HepG2 (cell line): ENCODE data around the gene CEACAM16. TPM values are rescaled to one million over a fixed set of nuclear protein-coding genes. Genes with fewer than 3 reads are reported as not detected.

Experiments used
- ATM ChIP-seq: fragments of 450-650 bp; IDR thresholded peaks from 2 replicates; pipeline ENCODE4 v1.7.1; 2017; ENCODE audit warnings: mild to moderate bottlenecking, borderline replicate concordance
- FOXO1 ChIP-seq: sonication (generic); formaldehyde crosslinking; IDR thresholded peaks from 2 replicates; pipeline ENCODE4 v1.4.0; 2020; ENCODE audit warnings: missing genetic modification reagents
- GABPB1 ChIP-seq: IDR thresholded peaks from 2 replicates; pipeline ENCODE4 v1.6.1; 2016; ENCODE audit warnings: mild to moderate bottlenecking, missing genetic modification reagents, moderate library complexity, missing compliant biosample characterization
- HNF4G ChIP-seq, 2 experiments: sonication (generic) in 1 of 2; formaldehyde crosslinking in 1 of 2; IDR thresholded peaks; 2 replicates each; pipeline versions ENCODE4 v1.4.0 to v1.6.1; 2011 to 2020; ENCODE audit warnings: borderline replicate concordance in 2 of 2, low read depth in 2 of 2, mild to moderate bottlenecking in 2 of 2, low read length in 1 of 2, missing genetic modification reagents in 1 of 2, moderate library complexity in 1 of 2
- HNRNPK ChIP-seq: fragments of 200-400 bp; formaldehyde crosslinking; IDR thresholded peaks from 2 replicates; pipeline ENCODE4 v1.6.1; 2018; ENCODE audit warnings: low read length, low read depth, moderate library complexity, mild to moderate bottlenecking; ENCODE audit not compliant: poor library complexity, severe bottlenecking
- IRF1 ChIP-seq: sonication (generic); formaldehyde crosslinking; IDR thresholded peaks from 2 replicates; pipeline ENCODE4 v1.4.0; 2020; ENCODE audit warnings: low read depth, mild to moderate bottlenecking, missing genetic modification reagents
- JUN ChIP-seq: sonication (generic); formaldehyde crosslinking; IDR thresholded peaks from 2 replicates; pipeline ENCODE4 v1.4.0; 2020; ENCODE audit warnings: mild to moderate bottlenecking, missing genetic modification reagents
- KDM2A ChIP-seq: sonication (generic); formaldehyde crosslinking; IDR thresholded peaks from 2 replicates; pipeline ENCODE4 v1.4.0; 2020; ENCODE audit warnings: low read depth, missing genetic modification reagents, borderline replicate concordance
- MXI1 ChIP-seq: IDR thresholded peaks from 3 replicates; pipeline ENCODE4 v1.6.1; 2012; ENCODE audit warnings: low read depth, low read length, inconsistent platforms, borderline replicate concordance
- PAX8 ChIP-seq: sonication (generic); formaldehyde crosslinking; IDR thresholded peaks from 2 replicates; pipeline ENCODE4 v1.8.0; 2022; ENCODE audit warnings: mild to moderate bottlenecking, missing genetic modification reagents, borderline replicate concordance
- PCBP1 ChIP-seq: fragments of 200-400 bp; formaldehyde crosslinking; IDR thresholded peaks from 2 replicates; pipeline ENCODE4 v1.6.1; 2017; ENCODE audit warnings: mild to moderate bottlenecking, low read depth, low read length, borderline replicate concordance
- PCBP2 ChIP-seq: fragments of 200-400 bp; formaldehyde crosslinking; optimal IDR thresholded peaks from 2 replicates; pipeline ENCODE3; 2018; ENCODE audit warnings: low read length, low read depth; ENCODE audit not compliant: poor library complexity, severe bottlenecking
- PRPF4 ChIP-seq: fragments of 200-400 bp; formaldehyde crosslinking; IDR thresholded peaks from 2 replicates; pipeline ENCODE4 v1.6.1; 2016; ENCODE audit warnings: low read length, low read depth; ENCODE audit not compliant: poor library complexity, severe bottlenecking
- SPEN ChIP-seq: sonication (generic); formaldehyde crosslinking; IDR thresholded peaks from 2 replicates; pipeline ENCODE4 v1.5.1; 2020; ENCODE audit warnings: low read depth, mild to moderate bottlenecking, missing genetic modification reagents
- TGIF2 ChIP-seq: IDR thresholded peaks from 2 replicates; pipeline ENCODE4 v1.6.1; 2016; ENCODE audit warnings: control low read depth, missing compliant biosample characterization
- THAP11 ChIP-seq: IDR thresholded peaks from 2 replicates; pipeline ENCODE4 v1.6.1; 2016; ENCODE audit warnings: missing biosample characterization, missing genetic modification reagents
- ZNF430 ChIP-seq: sonication (generic); formaldehyde crosslinking; IDR thresholded peaks from 2 replicates; pipeline ENCODE4 v1.9.0; 2021; ENCODE audit warnings: mild to moderate bottlenecking, missing genetic modification reagents
- ZNF703 ChIP-seq: sonication (generic); formaldehyde crosslinking; IDR thresholded peaks from 2 replicates; pipeline ENCODE4 v1.5.1; 2020; ENCODE audit warnings: missing genetic modification reagents, mild to moderate bottlenecking, moderate library complexity, borderline replicate concordance
- polyA plus RNA-seq, 8 experiments: library from polyadenylated mRNA; depleted of rRNA in 3 of 8; stranded (reverse) in 7 of 8; unstranded in 1 of 8; fragments of >200 nt; fragmentation: Illumina TruSeq in 4 of 8; extraction: Trizol in 4 of 8; gene quantifications; 2 replicates each; pipeline versions ENCODE4 v1.2.1 to v1.2.3, GENCODE V29; 2011 to 2016; ENCODE audit warnings: low read depth in 4 of 8, missing spikeins in 1 of 8, mixed read lengths in 1 of 8; ENCODE audit not compliant: insufficient read depth in 1 of 8
- total RNA-seq, 5 experiments: library from RNA; depleted of rRNA; stranded (reverse); fragments of >200 nt; fragmentation: Illumina TruSeq; extraction: Trizol; gene quantifications; 2 replicates each; pipeline ENCODE4 v1.2.3, GENCODE V29; 2016; ENCODE audit warnings: low read depth in 1 of 5
- TF ChIP-seq, protein P1 (sequence below): sonication (generic); formaldehyde crosslinking; IDR thresholded peaks from 2 replicates; pipeline ENCODE4 v1.4.0; 2020; ENCODE audit warnings: missing genetic modification reagents, mild to moderate bottlenecking, borderline replicate concordance
- TF ChIP-seq, protein P2 (sequence below): IDR thresholded peaks from 2 replicates; pipeline ENCODE4 v1.6.1; 2016; ENCODE audit warnings: missing biosample characterization, missing genetic modification reagents, low read depth
- TF ChIP-seq, protein P3 (sequence below): sonication (generic); formaldehyde crosslinking; IDR thresholded peaks from 2 replicates; pipeline ENCODE4 v1.4.0; 2020; ENCODE audit warnings: missing genetic modification reagents, mild to moderate bottlenecking, borderline replicate concordance

The CEACAM16 gene
- total and polyA plus RNA-seq, 2 of the 13 experiments (the other 11 are each of a cell fraction or from before 2014, with no cell fraction given) = not detected

DNA sequence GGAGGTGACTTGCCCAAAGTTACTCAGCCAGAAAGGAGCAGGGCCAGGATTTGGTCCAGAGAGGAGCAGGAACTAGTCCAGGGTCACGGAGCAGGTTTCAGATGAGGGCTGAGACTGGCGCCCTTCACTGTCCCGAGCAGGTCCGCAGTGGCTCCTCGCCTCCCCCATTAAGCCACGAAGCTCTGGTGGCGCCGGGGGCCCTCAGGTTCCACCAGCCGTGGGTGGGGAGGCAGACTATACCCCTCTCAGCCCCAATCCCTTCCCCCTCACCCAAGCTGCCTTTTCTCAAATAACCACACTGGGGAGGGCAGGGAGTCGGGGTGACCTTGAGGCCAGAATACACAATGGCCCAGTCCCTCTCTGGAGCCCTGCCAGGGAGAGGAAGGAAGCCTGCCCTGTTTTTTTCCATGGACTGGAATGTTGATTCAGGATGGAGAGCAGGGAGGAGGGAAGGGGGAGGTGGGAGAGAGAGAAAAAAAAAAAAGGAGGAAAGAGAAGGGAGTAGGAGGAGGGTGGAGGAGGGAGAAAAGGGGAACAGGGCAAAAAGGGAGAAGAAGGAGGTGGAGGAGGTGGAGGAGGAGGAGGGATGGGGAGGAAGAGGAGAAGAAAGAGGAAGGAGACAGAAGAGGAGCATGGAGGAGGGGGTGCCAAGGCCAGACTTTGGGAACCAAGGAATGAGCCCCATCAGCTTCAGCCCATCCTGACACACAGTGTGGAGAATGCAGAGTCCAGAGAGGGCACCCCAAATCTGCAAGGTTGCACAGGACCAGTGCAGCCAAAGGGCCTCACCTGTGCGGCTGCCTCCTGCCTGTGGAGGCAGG is 19.7 kb downstream of the CEACAM16 start (continued):
- peak; percentile 91 for TF ChIP-seq ZNF430 (CRISPR knock-in tag)
- peak; percentile 65; the same call in 1 of the 2 replicates for TF ChIP-seq FOXO1 (CRISPR knock-in tag)
- TF ChIP-seq PCBP2 = peak; percentile 95
- TF ChIP-seq HNF4G (IDR thresholded peaks at IDR 0.05; ENCODE audit: borderline replicate concordance, low read depth, low read length) = 0 out of 2 replicates have a peak, but pooled peaks have one; percentile 19
- no peak for TF ChIP-seq HNF4G (CRISPR knock-in tag; IDR thresholded peaks at IDR 0.05; ENCODE audit: borderline replicate concordance, low read depth)
- peak; percentile 51; the same call in 1 of the 2 replicates for TF ChIP-seq ZNF703
- TF ChIP-seq, protein P1, sequence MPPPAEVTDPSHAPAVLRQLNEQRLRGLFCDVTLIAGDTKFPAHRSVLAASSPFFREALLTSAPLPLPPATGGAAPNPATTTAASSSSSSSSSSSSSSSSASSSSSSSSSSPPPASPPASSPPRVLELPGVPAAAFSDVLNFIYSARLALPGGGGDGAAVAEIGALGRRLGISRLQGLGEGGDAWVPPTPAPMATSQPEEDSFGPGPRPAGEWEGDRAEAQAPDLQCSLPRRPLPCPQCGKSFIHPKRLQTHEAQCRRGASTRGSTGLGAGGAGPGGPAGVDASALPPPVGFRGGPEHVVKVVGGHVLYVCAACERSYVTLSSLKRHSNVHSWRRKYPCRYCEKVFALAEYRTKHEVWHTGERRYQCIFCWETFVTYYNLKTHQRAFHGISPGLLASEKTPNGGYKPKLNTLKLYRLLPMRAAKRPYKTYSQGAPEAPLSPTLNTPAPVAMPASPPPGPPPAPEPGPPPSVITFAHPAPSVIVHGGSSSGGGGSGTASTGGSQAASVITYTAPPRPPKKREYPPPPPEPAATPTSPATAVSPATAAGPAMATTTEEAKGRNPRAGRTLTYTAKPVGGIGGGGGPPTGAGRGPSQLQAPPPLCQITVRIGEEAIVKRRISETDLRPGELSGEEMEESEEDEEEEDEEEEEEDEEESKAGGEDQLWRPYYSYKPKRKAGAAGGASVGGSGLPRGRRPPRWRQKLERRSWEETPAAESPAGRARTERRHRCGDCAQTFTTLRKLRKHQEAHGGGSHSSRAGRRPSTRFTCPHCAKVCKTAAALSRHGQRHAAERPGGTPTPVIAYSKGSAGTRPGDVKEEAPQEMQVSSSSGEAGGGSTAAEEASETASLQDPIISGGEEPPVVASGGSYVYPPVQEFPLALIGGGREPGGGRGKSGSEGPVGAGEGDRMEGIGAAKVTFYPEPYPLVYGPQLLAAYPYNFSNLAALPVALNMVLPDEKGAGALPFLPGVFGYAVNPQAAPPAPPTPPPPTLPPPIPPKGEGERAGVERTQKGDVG (CRISPR knock-in tag) = 0 out of 2 replicates have a peak, but pooled peaks have one; percentile 20
- TF ChIP-seq, protein P2, sequence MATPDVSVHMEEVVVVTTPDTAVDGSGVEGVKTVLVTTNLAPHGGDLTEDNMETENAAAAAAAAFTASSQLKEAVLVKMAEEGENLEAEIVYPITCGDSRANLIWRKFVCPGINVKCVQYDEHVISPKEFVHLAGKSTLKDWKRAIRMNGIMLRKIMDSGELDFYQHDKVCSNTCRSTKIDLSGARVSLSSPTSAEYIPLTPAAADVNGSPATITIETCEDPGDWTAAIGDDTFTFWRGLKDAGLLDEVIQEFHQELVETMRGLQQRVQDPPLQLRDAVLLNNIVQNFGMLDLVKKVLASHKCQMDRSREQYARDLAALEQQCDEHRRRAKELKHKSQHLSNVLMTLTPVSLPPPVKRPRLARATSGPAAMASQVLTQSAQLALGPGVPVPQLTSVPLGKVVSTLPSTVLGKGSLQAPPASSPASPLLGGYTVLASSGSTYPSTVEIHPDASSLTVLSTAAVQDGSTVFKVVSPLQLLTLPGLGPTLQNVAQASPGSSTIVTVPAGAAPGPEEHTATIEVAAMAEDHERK (CRISPR knock-in tag) = no peak
- peak; percentile 48 for TF ChIP-seq PRPF4
- peak; percentile 44; the same call in 1 of the 2 replicates for TF ChIP-seq KDM2A
- peak; percentile 76 for TF ChIP-seq JUN (CRISPR knock-in tag)
- TF ChIP-seq IRF1 (CRISPR knock-in tag) = no peak
- TF ChIP-seq, protein P3, sequence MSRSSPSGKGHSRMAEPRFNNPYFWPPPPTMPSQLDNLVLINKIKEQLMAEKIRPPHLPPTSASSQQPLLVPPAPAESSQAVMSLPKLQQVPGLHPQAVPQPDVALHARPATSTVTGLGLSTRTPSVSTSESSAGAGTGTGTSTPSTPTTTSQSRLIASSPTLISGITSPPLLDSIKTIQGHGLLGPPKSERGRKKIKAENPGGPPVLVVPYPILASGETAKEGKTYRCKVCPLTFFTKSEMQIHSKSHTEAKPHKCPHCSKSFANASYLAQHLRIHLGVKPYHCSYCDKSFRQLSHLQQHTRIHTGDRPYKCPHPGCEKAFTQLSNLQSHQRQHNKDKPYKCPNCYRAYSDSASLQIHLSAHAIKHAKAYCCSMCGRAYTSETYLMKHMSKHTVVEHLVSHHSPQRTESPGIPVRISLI = peak; percentile 99
- 0 out of 2 replicates have a peak, but pooled peaks have one; percentile 53 for TF ChIP-seq TGIF2 (CRISPR knock-in tag)
- TF ChIP-seq MXI1 = no peak
- TF ChIP-seq PCBP1 = no peak
- peak; percentile 6 for TF ChIP-seq HNRNPK
- peak; percentile 53; the same call in 1 of the 2 replicates for TF ChIP-seq THAP11 (CRISPR knock-in tag)
- no peak for TF ChIP-seq ATM
- peak; percentile 20; the same call in 1 of the 2 replicates for TF ChIP-seq GABPB1 (CRISPR knock-in tag)
- peak; percentile 70 for TF ChIP-seq SPEN
- TF ChIP-seq PAX8 = 0 out of 2 replicates have a peak, but pooled peaks have one; percentile 42
